Neutrophil (primary cell): ENCODE results near the gene TMC7.

Experiments used
- H3K27ac ChIP-seq: fragments of 200-600 bp; sonication (generic); 2 replicates; pipeline ENCODE4 v1.5.1; 2016; ENCODE audit warnings: mild to moderate bottlenecking, moderate library complexity
- H3K27me3 ChIP-seq: fragments of 200-600 bp; sonication (generic); 2 replicates; pipeline ENCODE4 v1.6.0; 2016; ENCODE audit warnings: mild to moderate bottlenecking
- H3K36me3 ChIP-seq: fragments of 200-600 bp; sonication (generic); 2 replicates; pipeline ENCODE4 v1.5.1; 2017
- H3K4me1 ChIP-seq, 2 experiments: fragments of 200-600 bp in 1 of 2; sonication (generic) in 1 of 2; 1 replicate in 1 of 2; 2 replicates in 1 of 2; pipeline versions ENCODE4 v1.5.1 to v1.6.1; 2013 to 2016; ENCODE audit warnings: low read depth in 1 of 2, low read length in 1 of 2, mild to moderate bottlenecking in 1 of 2, moderate library complexity in 1 of 2; ENCODE audit not compliant: control insufficient read depth in 1 of 2, insufficient read depth in 1 of 2
- H3K4me3 ChIP-seq, 2 experiments: fragments of 200-600 bp in 1 of 2; sonication (generic) in 1 of 2; 1 replicate in 1 of 2; 2 replicates in 1 of 2; pipeline ENCODE4 v1.5.1; 2013 to 2016; ENCODE audit warnings: low read depth in 1 of 2, low read length in 1 of 2, mild to moderate bottlenecking in 1 of 2, moderate library complexity in 1 of 2
- H3K9me3 ChIP-seq: fragments of 200-600 bp; sonication (generic); 2 replicates; pipeline ENCODE4 v1.5.1; 2016
- CTCF ChIP-seq: fragments of 200-600 bp; sonication (generic); IDR thresholded peaks from 2 replicates; pipeline ENCODE4 v1.5.1; 2016; ENCODE audit warnings: antibody characterized with exemption

Gene TMC7

GRCh38 chr16:18983565-18984434, at the start of gene TMC7:
TSS of gene TMC7 (plus strand) at chr16:18983934. CDS start at chr16:18984064, 130 bp downstream.
- Histone ChIP-seq H3K4me1 (no peaks in the 10 kb centered on the region), H3K4me3 (no peak within 1 kb of the TSS), H3K9me3 (no peaks in the 10 kb centered on the region), H3K27ac (no peak within 1 kb of the TSS), H3K36me3 (no peaks in the 10 kb centered on the region), H3K27me3 (peaks cover 50% of the 10 kb centered on the region)
- TF ChIP-seq CTCF, result no peak

GRCh38 chr16:18936727-18937340, 46.9 kb upstream of the TMC7 start:
- H3K4me1 ChIP-seq, result peaks cover 4 to 6% of the 10 kb centered on the region in 2 experiments
- H3K4me3 ChIP-seq, result no peak overlapping the region
- no peak for TF ChIP-seq CTCF
- H3K36me3 ChIP-seq, result no peaks in the 10 kb centered on the region
- H3K9me3 ChIP-seq, result no peaks in the 10 kb centered on the region
- H3K27ac ChIP-seq, result no peak overlapping the region
- no peaks in the 10 kb centered on the region for H3K27me3 ChIP-seq

- no peak overlapping the region for H3K27ac ChIP-seq
- peaks cover 4 to 6% of the 10 kb centered on the region in 2 experiments for H3K4me1 ChIP-seq
- no peak overlapping the region for H3K4me3 ChIP-seq
- no peak for TF ChIP-seq CTCF
- H3K9me3 ChIP-seq, result no peaks in the 10 kb centered on the region
- no peaks in the 10 kb centered on the region for H3K27me3 ChIP-seq
- no peaks in the 10 kb centered on the region for H3K36me3 ChIP-seq
Observed at GRCh38 chr16:18937390-18937789, 46.3 kb upstream of the TMC7 start.

GRCh38 chr16:18938986-18939385, 44.7 kb upstream of the TMC7 start:
- no peak for TF ChIP-seq CTCF
- no peaks in the 10 kb centered on the region for H3K36me3 ChIP-seq
- no peak overlapping the region for H3K4me3 ChIP-seq
- H3K27me3 ChIP-seq, result no peaks in the 10 kb centered on the region
- no peak overlapping the region for H3K27ac ChIP-seq
- peaks cover 4 to 6% of the 10 kb centered on the region in 2 experiments for H3K4me1 ChIP-seq
- no peaks in the 10 kb centered on the region for H3K9me3 ChIP-seq

GRCh38 chr16:18941471-18941870, 42.3 kb upstream of the TMC7 start:
- peaks cover 8 to 16% of the 10 kb centered on the region in 2 experiments for H3K4me1 ChIP-seq
- H3K36me3 ChIP-seq, result no peaks in the 10 kb centered on the region
- no peak overlapping the region for H3K27ac ChIP-seq
- no peaks in the 10 kb centered on the region for H3K9me3 ChIP-seq
- no peaks in the 10 kb centered on the region for H3K27me3 ChIP-seq
- no peak for TF ChIP-seq CTCF
- no peak overlapping the region for H3K4me3 ChIP-seq
